PC-3 (cell line): ENCODE data around the gene MYEOV. TPM values are rescaled to one million over a fixed set of nuclear protein-coding genes. Genes with fewer than 3 reads are reported as not detected.

ENCODE experiments used
- ATAC-seq: fragments of 200-7000 bp; cut with Tn5 transposase; 2 replicates; pipeline ENCODE4 v1.9.1; 2020; ENCODE audit warnings: mild to moderate bottlenecking, moderate library complexity
- BruUV-seq: library from RNA; stranded (reverse); fragments of 400-500 nt; replicated peaks from 2 replicates; lab custom pipeline; 2021; lab: Mats Ljungman, UMichigan
- CTCF ChIA-PET: fragments of 300-600 bp; sonication (Branson Sonifier 250); formaldehyde crosslinking; loops from one replicate; lab custom pipeline; 2022; ENCODE audit warnings: antibody characterized with exemption; lab: Charles Lee
- POLR2A ChIA-PET: fragments of 300-600 bp; sonication (Branson Sonifier 250); formaldehyde crosslinking; loops from one replicate; lab custom pipeline; 2022; ENCODE audit warnings: antibody characterized with exemption; ENCODE audit not compliant: unreplicated experiment; lab: Charles Lee
- DNase-seq: peaks from one replicate; pipeline ENCODE4 v3.0.0-alpha.2; 2015
- H2AFZ ChIP-seq: fragments of 300-600 bp; sonication (generic); 2 replicates; pipeline ENCODE4 v1.6.0; 2016; ENCODE audit warnings: antibody characterized with exemption, low read length
- H3F3A ChIP-seq: fragments of 300-600 bp; sonication (generic); one replicate; pipeline ENCODE4 v1.6.0; 2017; ENCODE audit warnings: antibody characterized with exemption, low read length, control low read depth, mild to moderate bottlenecking; ENCODE audit not compliant: unreplicated experiment
- H3K27ac ChIP-seq: fragments of 300-600 bp; sonication (generic); 2 replicates; pipeline ENCODE4 v1.5.1; 2016; ENCODE audit warnings: mild to moderate bottlenecking, low read length
- H3K27me3 ChIP-seq: fragments of 300-600 bp; sonication (generic); 2 replicates; pipeline ENCODE4 v1.6.1; 2016; ENCODE audit warnings: low read length, mixed read lengths
- H3K36me3 ChIP-seq: fragments of 300-600 bp; sonication (generic); 2 replicates; pipeline ENCODE4 v1.6.1; 2016; ENCODE audit warnings: low read depth, mixed run types, low read length, mixed read lengths
- H3K4me1 ChIP-seq: fragments of 300-600 bp; sonication (generic); 2 replicates; pipeline ENCODE4 v1.5.1; 2016; ENCODE audit warnings: low read length; ENCODE audit not compliant: insufficient read depth
- H3K4me2 ChIP-seq: fragments of 300-600 bp; sonication (generic); 2 replicates; pipeline ENCODE4 v1.6.0; 2016; ENCODE audit warnings: low read length
- H3K4me3 ChIP-seq: fragments of 300-600 bp; sonication (generic); 2 replicates; pipeline ENCODE4 v1.5.1; 2016; ENCODE audit warnings: mild to moderate bottlenecking, low read length, mixed read lengths
- H3K79me2 ChIP-seq: fragments of 300-600 bp; sonication (generic); 2 replicates; pipeline ENCODE4 v1.6.1; 2017; ENCODE audit warnings: low read length, mixed read lengths
- H3K9ac ChIP-seq: fragments of 300-600 bp; sonication (generic); 2 replicates; pipeline ENCODE4 v1.6.0; 2016; ENCODE audit warnings: mild to moderate bottlenecking, low read length
- H3K9me2 ChIP-seq: fragments of 300-600 bp; sonication (generic); replicated peaks from 2 replicates; pipeline ENCODE4 v1.6.1; 2016; ENCODE audit warnings: mixed run types, low read length, mixed read lengths
- H3K9me3 ChIP-seq: fragments of 300-600 bp; sonication (generic); 2 replicates; pipeline ENCODE4 v1.6.1; 2016; ENCODE audit warnings: low read length, mixed read lengths
- H4K20me1 ChIP-seq: fragments of 300-600 bp; sonication (generic); 2 replicates; pipeline ENCODE4 v1.6.1; 2016; ENCODE audit warnings: low read length, mixed read lengths
- CTCF ChIP-seq: fragments of 300-600 bp; sonication (generic); conservative IDR thresholded peaks from 2 replicates; pipeline ENCODE4 v1.5.1; 2017; ENCODE audit warnings: antibody characterized with exemption, low read depth, mild to moderate bottlenecking, low read length
- EZH2 ChIP-seq: fragments of 300-600 bp; sonication (generic); IDR thresholded peaks from one replicate; pipeline ENCODE4 v1.6.1; 2017; ENCODE audit warnings: antibody characterized with exemption, mild to moderate bottlenecking, low read length; ENCODE audit not compliant: unreplicated experiment
- EZH2phosphoT487 ChIP-seq: fragments of 300-600 bp; sonication (generic); IDR thresholded peaks from 2 replicates; pipeline ENCODE4 v1.6.1; 2018; ENCODE audit warnings: mild to moderate bottlenecking, antibody characterized with exemption, low read length, borderline replicate concordance
- intact Hi-C: fragments of 100-400 bp; cut with micrococcal nuclease; formaldehyde crosslinking; loops from 2 replicates; pipeline ENCODE4 v1.9.0; 2023
- total RNA-seq: library from RNA; depleted of rRNA; stranded (reverse); fragments of >200 nt; gene quantifications from 2 replicates; pipeline ENCODE4 v1.2.3, GENCODE V29; 2014

MYEOV gene
- total RNA-seq, 1 experiment from 2014 or later: 59.0 TPM

- Histone ChIP-seq H3K27ac (peak overlapping the region; percentile 91), H2AFZ (no peak overlapping the region), H3K9me3 (no peaks in the 10 kb centered on the region), H3K4me1 (peaks cover 69% of the 10 kb centered on the region), H3K27me3 (no peaks in the 10 kb centered on the region), H4K20me1 (no peaks in the 10 kb centered on the region), H3K79me2 (no peaks in the 10 kb centered on the region), H3K9ac (peak overlapping the region; percentile 86), H3K4me3 (no peak overlapping the region), H3K9me2 (no peaks in the 10 kb centered on the region; the same call in 1 of the 2 replicates), H3F3A (peaks cover 3% of the 10 kb centered on the region), H3K4me2 (peak overlapping the region; percentile 55), H3K36me3 (no peaks in the 10 kb centered on the region)
- ChIA-PET CTCF (no interaction called here), POLR2A (no interaction called here)
- intact Hi-C loops: no loop called here
- DNase-seq (no peak), ATAC-seq (no peak)
- TSS peak; percentile 43 for BruUV-seq
- TF ChIP-seq EZH2 (no peak), EZH2phosphoT487 (no peak), CTCF (no peak)
Observed at GRCh38 chr11:69277074-69277809, 16.7 kb upstream of the MYEOV start.

DNA sequence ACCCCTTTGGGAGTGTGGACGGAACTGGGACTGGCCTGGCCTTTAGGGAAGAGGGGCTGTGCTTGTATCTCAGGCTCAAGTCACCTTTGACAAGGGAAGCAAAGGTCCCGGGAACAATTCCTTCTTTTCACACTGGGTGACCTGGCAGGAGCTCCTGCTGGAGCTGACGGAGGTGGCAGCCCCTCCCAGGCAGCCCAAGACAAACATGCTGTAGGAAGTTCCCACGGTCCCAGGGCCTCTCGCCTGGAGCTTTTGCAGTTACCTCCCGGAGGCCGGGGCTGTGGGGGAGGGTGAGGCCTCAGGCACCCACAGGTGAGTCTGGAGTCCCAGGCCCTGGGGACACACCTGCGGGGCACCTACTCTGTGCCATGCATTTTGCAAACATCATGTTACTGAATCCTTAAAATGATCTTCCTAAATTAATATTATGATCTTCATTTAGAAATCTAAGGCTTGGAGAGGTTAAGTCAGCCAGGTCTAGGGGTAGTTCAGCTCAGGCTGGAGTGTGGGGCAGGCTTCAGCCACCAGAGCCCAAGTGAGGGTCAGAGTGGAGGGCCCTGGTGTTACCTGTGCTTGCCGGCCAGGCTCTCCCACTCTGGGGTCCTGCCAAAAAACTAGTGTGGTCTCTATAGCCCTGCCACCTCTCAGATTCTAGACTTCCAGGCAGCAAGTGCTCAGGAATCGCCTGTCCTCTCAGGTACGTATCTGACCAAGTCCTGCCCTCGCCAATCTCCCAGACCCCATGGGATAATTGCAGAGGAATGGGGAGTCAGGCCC lies 15.7 kb upstream of the MYEOV start:
- Histone ChIP-seq H3K9me2 (no peaks in the 10 kb centered on the region; the same call in 1 of the 2 replicates), H3K27ac (peak overlapping the region; percentile 92), H2AFZ (no peak overlapping the region), H3K36me3 (no peaks in the 10 kb centered on the region), H4K20me1 (no peaks in the 10 kb centered on the region), H3K4me1 (peaks cover 69% of the 10 kb centered on the region), H3K4me2 (peak overlapping the region; percentile 55), H3K9ac (peak overlapping the region; percentile 90), H3K79me2 (no peaks in the 10 kb centered on the region), H3K4me3 (no peak overlapping the region), H3K27me3 (no peaks in the 10 kb centered on the region), H3K9me3 (no peaks in the 10 kb centered on the region), H3F3A (peaks cover 3% of the 10 kb centered on the region)
- intact Hi-C loops: no loop called here
- peak; percentile 92 for DNase-seq
- TF ChIP-seq EZH2: no peak
- no peak for TF ChIP-seq EZH2phosphoT487
- TF ChIP-seq CTCF: no peak
- peak; percentile 54 for ATAC-seq
- POLR2A ChIA-PET: interaction anchor here (0.6 kb wide), 3 partner anchors 16 to 671 kb away, joined by 3 to 5 read pairs (median 3); partner anchors contain the start of gene MYEOV
- CTCF ChIA-PET: interaction anchor here (0.6 kb wide), 1 partner anchor 14 kb away, joined by 5 read pairs; no protein-coding TSS in a partner anchor
- no TSS peak for BruUV-seq
